AG09319 (cell line): ENCODE results near the gene ABHD12B.

ENCODE experiments used
- DNase-seq: peaks from one replicate; pipeline ENCODE4 v3.0.0-alpha.2; 2010; ENCODE audit warnings: low read depth; ENCODE audit errors: extremely low read depth
- TF ChIP-seq, protein P1 (sequence below): IDR thresholded peaks from 2 replicates; pipeline ENCODE4 v1.5.1; 2011; ENCODE audit warnings: low read depth, mild to moderate bottlenecking, inconsistent platforms, low read length, moderate library complexity

Gene ABHD12B

DNA sequence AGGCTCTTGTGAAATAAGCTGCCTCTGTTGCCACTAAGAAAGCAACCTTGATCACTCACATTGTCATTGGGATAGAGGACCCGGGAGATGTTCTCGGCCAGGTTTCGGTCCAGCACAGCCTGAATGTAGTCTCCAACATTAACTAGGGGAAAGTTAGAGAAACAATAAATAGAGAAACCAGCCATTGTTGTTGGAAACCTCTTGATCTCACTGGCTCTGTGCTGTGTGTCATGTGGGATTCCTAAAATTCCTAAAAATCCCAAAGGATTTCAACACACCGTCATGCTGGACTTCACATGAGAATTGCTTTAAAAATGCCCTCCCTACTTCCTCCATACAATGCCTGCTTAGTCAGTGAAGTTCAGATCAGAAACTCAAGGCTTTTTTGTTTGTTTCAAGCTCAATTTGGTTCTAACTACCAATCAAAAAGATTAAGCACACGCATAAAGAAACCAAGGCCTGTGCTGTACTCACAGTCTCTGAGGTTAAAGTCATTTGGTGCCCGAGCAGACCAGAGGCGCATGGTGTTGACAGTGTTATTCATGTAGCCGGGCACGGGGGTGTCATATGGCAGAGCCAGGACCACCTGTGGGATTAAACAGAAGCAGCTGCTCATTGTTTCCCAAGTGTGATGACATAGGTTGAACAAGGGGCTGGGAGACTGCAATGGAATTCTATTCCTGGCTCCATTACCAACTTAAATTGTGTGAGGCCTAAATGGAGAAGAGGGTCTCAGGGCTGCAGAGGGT, 48.8 kb downstream of the ABHD12B start:
- DNase-seq: peak; percentile 81
- TF ChIP-seq, protein P1, sequence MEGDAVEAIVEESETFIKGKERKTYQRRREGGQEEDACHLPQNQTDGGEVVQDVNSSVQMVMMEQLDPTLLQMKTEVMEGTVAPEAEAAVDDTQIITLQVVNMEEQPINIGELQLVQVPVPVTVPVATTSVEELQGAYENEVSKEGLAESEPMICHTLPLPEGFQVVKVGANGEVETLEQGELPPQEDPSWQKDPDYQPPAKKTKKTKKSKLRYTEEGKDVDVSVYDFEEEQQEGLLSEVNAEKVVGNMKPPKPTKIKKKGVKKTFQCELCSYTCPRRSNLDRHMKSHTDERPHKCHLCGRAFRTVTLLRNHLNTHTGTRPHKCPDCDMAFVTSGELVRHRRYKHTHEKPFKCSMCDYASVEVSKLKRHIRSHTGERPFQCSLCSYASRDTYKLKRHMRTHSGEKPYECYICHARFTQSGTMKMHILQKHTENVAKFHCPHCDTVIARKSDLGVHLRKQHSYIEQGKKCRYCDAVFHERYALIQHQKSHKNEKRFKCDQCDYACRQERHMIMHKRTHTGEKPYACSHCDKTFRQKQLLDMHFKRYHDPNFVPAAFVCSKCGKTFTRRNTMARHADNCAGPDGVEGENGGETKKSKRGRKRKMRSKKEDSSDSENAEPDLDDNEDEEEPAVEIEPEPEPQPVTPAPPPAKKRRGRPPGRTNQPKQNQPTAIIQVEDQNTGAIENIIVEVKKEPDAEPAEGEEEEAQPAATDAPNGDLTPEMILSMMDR: no peak

DNA sequence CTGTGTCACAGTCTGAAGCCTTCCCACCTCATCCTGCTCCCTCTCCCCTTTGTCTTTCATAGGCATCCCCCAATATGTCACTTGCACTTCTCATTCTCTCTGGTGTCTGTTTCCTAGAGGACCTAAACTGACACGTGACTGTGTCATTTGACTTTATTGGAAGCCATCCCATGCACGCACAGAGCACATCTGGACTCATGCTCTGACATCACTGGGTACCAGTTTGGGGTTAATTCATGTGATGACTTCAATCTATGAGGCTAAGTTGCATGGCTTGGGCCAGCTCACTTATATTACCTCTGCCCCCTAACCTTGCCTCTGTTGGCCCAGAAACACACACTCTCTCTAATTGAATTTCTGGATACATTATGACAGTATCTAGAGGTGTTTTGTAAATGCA, 51.0 kb downstream of the ABHD12B start:
- DNase-seq: no peak
- TF ChIP-seq, protein P1: no peak

DNA sequence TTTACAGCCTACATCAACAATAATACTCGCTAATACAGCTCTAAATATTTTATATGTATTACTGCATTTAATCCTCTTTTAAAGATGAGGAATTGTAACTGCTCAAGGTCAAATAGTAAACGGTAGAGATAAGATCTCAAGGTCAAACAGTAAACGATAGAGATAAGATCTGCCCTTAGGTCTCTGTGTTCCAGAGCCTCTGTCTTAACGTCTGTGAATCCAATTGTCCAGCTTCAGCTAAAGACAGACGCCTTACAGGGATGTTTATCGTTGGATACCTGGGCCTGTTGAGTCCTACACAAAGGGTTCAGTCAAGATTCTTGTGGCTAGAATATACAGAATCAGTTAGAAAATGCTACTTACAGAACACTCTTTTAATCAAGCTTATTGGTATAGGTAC, 52.4 kb downstream of the ABHD12B start:
- TF ChIP-seq, protein P1: no peak
- no peak for DNase-seq

DNA sequence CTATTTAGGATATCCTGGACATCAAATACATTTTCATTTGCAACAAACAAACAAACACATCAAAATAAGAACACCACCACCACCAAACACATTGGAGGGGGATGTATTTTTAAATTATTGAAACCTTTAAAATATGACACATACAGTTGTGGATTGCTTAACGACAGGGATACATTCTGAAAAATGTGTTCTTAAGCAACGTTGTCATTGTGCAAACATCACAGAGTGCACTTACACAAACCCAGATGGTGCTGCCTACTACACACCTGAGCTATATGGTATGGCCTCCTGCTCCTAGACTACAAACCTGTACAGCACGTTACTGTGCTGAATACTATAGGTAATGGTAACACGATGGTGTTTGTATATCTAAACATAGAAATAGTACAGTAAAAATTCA, 53.0 kb downstream of the ABHD12B start:
- DNase-seq: no peak
- TF ChIP-seq, protein P1: no peak

DNA sequence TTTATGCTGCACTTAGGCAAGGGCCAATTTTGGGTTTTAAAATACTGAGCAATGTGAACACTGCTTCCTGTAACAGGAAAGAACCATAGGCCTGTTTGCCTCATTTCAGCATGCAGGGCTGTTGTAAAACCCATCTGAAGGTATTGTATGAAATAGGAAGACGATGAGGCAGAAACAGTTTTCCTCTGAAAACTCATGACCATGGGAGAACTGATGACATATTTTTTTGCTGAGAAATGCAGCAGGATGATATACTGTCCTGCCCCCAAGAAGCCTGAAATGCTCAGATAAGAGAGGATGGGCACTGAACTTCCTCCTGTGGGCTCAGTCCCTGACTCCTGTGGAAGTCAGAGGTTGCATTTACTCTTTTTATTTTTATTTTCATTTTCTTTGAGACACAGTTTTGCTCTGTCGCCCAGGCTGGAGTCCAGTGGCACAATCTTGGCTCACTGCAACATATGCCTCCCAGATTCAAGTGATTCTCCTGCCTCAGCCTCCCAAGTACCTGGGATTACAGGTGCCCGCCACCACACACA, 55.1 kb downstream of the ABHD12B start:
- DNase-seq: no peak
- TF ChIP-seq, protein P1: no peak

DNA sequence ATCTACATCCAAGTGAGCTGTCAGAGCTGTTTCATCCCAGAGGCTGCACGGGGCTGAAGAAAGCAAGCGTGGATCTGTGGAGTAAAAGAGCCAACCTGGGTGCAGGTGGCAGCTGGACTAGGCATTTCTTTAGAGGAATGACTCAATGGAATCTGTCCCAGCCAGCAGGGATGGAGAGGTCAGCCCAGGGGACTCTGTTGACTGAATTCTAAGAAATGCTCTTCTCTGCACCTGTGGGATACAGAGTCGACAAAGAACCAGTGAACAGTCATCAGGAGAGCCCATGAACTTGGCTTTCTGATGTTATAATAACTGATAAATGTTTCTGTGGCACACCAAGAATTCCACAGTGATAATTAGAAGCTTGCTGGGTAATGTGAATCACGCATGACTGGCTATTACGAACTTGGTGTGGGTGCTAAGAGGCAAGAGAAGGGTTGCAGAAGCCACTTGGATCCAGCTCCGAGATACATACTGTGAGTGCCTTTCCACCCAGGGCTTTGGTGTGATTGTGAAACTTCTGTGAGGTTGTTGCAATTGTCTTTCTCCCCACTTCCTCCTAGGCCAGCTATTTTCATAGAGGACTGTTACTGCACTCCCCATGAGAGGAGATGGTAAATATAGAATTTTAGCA, 56.3 kb downstream of the ABHD12B start:
- peak; percentile 80 for DNase-seq
- TF ChIP-seq, protein P1: no peak

DNA sequence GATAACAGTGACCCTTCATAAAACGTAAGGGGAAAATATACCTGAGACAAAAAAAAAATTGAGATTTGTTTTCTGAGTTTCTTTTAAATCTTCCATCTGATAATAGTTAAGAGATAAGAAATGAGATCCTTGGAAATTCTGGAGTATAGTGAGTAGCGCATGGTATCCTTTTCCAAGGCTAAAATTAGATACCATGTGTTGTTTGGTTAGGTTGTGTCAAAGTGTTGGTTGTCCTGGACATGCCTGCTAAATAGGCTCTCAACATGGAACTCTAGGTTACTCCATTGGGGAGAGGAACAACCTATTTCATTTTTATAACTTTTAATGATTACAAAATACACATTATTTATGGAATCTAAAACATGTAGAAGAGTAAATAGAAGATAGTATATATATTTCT, 57.7 kb downstream of the ABHD12B start:
- TF ChIP-seq, protein P1: no peak
- DNase-seq: no peak
